NCI-H1694 (cell line): ENCODE data around the gene RIN3.

Experiments
- DNase-seq: peaks from one replicate; lab custom pipeline; 2025; lab: John Stamatoyannopoulos, UW

RIN3 gene

GRCh38 chr14:92714739-92715307, 201.2 kb downstream of the RIN3 start:
- DNase-seq: peak; percentile 72

- DNase-seq: no peak
These were observed 202.6 kb downstream of the RIN3 start for GRCh38 chr14:92716131-92716530.

GRCh38 chr14:92717571-92718042, 204.0 kb downstream of the RIN3 start:
- no peak for DNase-seq

GRCh38 chr14:92718664-92719063, 205.1 kb downstream of the RIN3 start:
- no peak for DNase-seq

- no peak for DNase-seq
These were observed 205.8 kb downstream of the RIN3 start for GRCh38 chr14:92719421-92719820.

GRCh38 chr14:92719890-92720323, 206.3 kb downstream of the RIN3 start:
- no peak for DNase-seq

- no peak for DNase-seq
These were observed 211.1 kb downstream of the RIN3 start for GRCh38 chr14:92724516-92725340.

- DNase-seq: no peak
These were observed 212.8 kb downstream of the RIN3 start for GRCh38 chr14:92726135-92726932.

GRCh38 chr14:92726933-92727262, 213.3 kb downstream of the RIN3 start:
- no peak for DNase-seq

- no peak for DNase-seq
These were observed 215.3 kb downstream of the RIN3 start for GRCh38 chr14:92728759-92729364.

- no peak for DNase-seq
These were observed 216.2 kb downstream of the RIN3 start for GRCh38 chr14:92729634-92730358.

GRCh38 chr14:92731622-92732115, 218.1 kb downstream of the RIN3 start:
- DNase-seq: no peak

GRCh38 chr14:92733007-92733406, 219.4 kb downstream of the RIN3 start:
- DNase-seq: no peak

- no peak for DNase-seq
These were observed 221.0 kb downstream of the RIN3 start for GRCh38 chr14:92734618-92735017.

GRCh38 chr14:92735344-92735743, 221.8 kb downstream of the RIN3 start:
- no peak for DNase-seq

- DNase-seq: no peak
These were observed 223.6 kb downstream of the RIN3 start for GRCh38 chr14:92737206-92737605.

- DNase-seq: no peak
These were observed 224.1 kb downstream of the RIN3 start for GRCh38 chr14:92737619-92738188.
